NCI-H748 treated with DMSO at 0.1 percent for 48 hours (cell line): ENCODE measurements around the gene C19orf53.
"Not testable (repeated sequence)": the region's sequence is repeated elsewhere in the genome, so short reads cannot be mapped to it uniquely, and the experiment has no call there.

Experiments used
- DNase-seq: peaks from one replicate; lab custom pipeline; 2025; lab: John Stamatoyannopoulos, UW

Gene C19orf53

DNA sequence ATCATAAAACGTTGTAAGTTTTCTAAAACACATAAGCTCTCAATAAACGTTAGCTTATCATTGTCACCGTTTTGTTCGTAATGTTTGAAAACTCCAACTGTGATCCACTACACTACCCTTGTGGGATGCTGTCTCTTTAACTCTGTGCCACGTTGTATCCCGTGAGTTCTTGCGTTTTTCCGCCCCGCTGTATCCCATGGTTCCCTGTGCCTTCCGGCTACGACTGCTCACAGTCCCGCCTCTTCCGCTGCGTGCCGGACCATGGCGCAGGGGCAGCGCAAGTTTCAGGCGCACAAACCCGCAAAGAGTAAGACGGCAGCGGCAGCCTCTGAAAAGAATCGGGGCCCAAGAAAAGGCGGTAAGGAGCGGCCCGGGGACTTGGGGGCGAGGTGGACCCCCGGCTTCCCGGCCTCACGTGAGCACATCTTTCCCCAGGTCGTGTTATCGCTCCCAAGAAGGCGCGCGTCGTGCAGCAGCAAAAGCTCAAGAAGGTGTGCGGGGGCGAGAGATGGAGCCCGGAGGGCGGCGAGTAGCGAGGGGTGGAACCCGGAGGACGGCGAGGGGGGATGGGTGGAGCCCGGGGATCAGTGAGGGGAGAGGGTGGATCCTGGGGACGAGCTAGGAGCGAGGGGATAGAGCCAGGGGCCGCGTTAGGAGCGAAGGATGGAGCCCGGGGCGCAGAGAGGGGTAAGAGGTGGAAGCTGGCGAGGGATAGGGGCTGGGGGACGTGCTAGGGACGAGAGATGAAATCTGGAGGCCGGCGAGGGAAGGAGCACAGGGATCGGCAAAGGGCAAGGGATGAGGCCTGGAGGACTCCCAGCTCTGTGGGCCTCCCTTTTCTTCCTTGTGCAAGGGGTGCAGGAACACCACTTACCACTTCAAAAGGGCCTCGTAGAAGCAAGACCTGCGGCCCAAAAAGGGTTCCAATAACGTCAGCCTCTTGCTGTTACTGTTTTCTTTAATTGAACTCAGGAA, at the start of gene C19orf53:
TSS of gene C19orf53 (plus strand) at position 240 of the 975 bp plus-strand sequence. CDS start at position 262, 22 bp downstream.
- peak; percentile 68 for DNase-seq

DNA sequence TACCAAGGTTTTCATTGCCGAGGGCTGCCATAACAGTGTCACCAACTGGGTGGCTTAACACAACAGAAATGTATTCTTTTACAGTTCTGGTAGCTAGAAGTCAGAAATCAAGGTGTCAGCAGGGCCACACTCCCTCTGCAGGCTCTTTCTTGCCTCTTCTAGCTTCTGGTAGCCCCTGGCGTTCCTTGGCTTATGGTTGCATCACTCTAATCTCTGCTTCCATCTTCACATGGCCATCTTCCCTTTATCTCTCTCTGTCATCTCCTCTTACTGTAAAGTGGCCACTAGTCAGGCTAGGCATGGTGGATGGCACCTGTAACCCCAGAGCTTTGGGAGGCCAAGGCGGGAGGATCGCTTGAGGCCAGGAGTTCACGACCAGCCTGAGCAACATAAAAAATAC, 47.9 kb upstream of the C19orf53 start:
- DNase-seq, result no peak

DNA sequence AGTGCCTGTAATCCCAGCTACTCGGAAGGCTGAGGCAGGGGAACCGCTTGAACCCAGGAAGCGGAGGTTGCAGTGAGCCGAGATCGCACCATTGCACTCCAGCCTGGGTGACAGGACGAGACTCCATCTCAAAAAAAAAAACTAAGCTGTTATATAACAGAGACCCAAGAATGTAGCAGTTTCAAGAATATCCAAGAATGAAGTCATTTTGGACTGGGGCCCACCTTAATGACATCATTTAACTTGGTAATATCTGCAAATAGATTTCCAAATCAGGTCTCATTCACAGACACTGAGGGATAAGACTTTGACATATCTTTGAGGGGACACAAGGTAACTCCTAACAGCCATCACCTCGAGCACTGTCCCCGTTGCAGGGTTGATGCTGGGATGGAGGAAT, 46.5 kb upstream of the C19orf53 start:
- no peak for DNase-seq

DNA sequence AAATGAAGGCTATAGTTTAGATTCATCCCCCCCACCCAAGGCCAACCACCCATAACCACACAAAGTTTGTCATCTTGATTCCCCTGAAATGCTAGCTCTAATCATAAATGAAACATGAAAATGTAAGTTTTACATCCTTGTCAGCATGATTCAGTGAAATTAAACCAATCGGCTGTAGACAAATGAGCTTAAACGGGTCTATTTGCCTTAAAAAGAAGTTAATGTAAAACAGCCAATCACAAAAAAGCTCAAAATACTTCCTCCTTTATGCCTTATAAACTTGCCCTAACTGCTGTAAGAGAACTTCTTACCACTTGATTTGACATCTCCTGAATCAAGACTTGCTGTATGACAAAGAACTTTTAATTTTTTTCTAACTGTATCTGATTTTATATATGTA, 44.4 kb upstream of the C19orf53 start:
- no peak for DNase-seq

DNA sequence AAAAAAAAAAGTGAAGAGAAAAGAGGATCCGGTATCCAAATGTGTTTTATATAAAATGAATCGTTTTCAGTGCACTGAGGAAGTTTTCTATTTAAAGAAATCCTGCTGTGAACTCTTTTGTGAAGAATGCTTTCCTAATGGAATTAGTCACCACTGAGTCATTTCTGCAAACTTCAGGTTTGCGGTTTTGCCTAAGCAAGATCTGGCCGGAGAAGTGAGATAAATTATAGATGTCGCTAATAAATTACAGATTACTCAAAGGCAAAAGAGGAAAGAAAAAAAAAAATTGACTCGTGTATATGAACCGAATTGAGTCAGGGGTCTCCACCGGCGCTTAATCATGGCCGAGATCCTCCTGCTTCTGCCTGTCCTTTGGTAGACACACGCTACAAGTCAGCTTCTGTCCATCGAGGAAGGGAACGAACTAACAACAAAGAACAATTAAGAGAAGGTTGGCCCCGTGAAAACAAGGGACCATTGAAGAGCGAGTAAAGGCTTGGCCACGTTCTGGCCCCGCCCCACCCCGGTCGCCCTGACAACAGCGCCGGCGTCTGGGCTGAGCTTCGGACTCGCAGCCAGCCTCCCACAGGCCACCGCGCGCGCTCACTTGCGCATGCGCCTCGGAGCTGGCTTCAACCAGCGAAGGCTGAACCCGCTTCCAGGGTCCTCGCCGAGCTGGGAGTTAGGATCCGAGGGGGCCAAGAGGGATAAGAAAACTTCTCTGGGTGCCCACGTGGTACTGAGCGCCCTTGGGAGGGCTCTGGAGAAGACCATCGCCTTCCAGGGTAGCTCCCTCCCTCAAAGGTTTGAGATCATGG, 42.9 kb upstream of the C19orf53 start:
- DNase-seq, result peak; percentile 85

DNA sequence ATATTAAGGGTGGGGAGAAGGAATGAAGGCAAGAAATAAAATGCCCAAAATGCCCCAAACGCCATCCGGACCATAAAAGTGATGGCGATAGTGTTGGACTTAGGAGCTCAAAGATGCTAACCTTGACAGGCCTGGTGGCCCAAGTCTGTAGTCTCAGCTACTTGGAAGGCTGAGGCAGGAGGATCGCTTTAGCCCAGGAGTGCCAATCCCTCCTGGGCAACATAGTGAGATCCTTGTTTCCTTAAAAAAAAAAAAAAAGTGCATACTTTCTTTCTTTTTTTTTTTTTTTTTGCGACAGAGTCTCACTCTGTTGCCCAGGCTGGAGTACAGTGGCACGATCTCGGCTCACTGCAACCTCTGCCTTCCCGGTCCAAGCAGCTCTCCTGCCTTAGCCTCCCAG, 41.9 kb upstream of the C19orf53 start:
- DNase-seq, result no peak

DNA sequence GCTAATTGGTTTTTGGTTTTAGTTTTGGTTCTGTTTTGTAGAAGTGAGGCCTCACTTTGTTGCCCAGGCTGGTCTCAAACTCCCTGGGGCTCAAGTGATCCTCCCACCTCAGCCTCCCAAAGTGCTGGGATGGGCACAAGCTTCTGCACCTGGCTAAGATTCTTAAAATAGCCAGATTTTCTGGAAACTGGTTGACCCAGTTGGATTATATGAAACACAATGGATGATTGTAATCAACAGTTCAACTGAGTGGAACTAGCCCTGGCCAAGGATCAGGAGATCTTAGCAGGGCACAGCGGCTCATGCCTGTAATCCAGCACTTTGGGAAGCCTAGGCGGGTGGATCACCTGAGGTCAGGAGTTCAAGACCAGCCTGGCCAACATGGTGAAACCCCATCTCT, 39.5 kb upstream of the C19orf53 start:
- DNase-seq, result no peak

DNA sequence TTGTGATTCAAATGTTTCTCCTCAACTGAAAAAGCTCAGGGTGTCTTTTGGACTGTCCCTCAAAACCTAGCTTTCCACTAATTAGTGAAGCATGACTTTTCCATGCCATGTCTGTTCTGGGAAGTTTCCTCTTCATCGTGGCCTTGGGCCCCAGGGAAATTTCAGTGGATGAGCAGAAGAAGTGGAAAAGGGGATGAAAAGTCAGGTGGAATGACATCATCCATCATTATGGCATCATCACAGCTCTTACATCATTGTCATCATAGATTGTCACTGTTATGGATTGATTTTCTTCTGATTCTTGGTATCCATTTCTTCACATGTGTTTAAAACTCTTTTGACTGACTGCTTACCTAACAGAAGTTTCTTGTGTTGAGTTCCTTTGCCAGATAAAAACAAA, 36.2 kb upstream of the C19orf53 start:
- DNase-seq, result no peak

DNA sequence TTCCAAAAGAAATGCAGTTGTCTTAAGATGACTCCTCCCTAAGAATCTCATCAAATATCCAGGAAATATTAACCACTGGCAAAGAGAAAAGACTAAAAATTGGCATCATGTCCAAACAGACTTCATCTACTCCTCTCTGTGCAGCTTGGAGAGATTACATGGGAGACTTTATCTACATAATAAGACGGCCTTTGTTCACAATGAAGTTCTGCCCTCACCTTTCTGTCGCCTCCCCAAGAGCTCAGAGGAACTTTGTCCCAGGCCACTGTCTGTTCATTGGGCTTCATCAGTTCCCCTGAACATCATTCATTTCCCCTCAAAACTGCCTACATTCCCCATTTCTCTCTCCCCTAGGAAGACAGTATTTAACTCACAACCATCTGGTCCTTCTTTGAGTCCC, 32.4 kb upstream of the C19orf53 start:
- no peak for DNase-seq

DNA sequence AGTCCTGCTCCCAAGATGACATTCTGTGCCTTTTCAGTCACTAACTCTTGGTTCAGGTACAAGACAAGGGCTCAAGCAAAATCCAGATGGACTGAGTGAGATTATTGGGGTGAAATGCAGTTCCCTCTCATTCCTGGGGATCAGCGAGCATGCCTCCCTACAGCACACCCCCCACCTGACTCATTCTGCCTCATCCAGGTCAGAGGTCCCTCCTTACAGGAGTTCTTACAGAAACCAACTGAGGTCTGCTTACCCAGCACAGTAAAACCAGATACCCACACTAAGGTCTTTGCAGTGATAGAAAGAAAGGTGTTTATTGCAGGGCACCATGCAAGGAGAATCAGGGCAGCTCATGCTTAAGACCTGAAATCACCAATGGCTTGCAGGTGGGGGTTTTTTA, 31.5 kb upstream of the C19orf53 start:
- DNase-seq, result no peak

DNA sequence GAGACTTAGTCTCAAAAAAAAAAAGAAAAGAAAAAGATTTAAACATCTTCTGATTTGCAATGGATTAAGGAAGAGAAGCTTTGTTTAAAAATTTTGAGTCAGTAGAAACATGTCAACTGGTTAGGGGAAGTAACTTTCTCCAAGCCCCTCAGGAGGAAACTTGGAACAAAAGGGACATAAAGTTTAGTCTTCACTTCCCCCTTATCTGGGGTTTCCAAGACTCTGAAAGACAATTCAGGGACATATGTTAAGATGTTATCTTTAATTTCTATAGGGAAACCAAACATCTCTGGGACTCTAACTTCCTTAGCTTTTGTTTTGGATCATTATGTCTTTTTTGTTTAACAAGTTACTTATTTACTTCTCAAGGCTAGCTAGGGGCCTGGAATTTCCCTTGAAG, 30.1 kb upstream of the C19orf53 start:
- no peak for DNase-seq

DNA sequence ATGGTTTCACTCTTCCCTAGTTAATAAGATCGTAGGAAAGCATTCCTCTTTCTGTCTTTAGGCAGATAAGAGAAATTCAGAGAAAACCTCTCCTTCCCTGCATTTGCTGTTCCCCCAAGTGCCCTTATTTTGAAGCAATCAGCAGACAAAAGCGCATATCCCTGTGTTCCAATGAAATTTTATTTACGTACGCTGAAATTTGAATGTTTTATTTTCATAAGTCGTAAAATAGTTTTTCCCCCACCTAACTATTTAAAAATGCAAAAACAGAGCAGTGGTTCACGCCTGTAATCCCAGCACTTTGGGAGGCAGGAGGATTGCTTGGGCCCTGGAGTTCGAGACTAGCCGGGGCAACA, 27.2 kb upstream of the C19orf53 start:
- DNase-seq, result no peak

DNA sequence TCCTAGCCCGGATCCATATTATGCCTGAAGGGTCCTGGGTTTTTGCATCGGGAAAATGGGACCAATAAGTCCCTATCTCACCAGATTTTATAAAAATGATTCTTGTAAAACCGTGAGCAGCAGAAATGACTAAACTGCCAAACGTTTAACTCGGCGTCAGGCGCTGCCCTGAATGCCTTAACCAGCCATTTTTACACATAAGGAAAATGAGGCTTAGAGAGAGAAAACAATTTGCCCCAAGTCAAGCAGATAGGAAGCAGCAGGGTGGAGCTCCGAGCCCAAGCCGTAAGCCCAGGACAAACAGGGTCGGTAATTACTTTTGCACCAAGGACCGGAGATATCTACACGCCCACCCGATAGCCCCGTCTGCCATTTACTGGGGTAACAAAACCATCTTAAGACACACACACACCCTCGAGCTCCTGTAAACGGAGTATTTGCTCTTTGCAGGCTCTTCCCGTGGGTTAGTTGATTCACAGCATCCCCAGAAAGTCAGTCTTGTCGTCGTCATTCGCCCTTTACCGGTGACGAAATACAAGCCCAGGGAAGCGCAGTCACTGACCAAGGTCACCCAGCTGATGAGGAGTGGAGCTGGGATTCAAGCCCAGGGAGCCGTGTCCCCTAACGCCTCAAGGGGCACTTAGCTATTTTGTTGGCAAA, 26.0 kb upstream of the C19orf53 start:
- peak; percentile 2 for DNase-seq

DNA sequence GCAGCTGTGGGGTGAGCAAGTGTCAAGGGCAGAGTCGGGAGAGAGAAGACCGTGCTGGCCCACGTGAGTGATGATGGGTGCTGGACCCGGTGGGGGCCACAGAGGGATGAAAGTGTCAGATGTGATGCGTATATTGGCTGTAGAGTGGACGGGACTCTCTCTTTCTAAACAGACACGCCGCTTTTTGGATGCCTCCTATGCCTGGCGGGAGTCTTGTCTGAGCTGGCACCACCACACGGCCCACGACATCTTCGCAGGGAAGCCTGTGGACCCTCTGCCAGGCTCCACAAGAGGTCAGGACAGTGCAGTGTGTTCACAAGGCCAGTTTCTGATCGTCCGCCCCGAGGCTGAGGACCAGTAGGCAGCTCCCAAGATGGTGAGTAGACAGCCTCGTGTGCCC, 22.8 kb upstream of the C19orf53 start:
- DNase-seq, result no peak

DNA sequence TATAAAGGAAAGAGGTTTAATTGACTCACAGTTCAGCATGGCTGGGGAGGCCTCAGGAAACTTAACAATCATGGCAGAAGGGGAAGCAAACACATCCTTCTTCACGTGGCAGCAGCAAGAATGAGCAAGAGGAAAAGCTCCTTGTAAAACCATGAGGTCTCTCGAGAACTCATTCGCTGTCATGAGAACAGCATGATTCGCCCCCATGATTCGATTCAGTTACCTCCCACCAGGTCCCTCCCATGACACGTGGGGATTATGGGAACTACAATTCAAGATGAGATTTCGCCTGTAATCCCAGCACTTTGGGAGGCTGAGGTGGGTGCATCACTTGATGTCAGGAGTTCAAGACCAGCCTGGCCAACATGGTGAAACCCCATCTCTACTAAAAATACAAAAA, 20.6 kb upstream of the C19orf53 start:
- not testable (repeated sequence) for DNase-seq

DNA sequence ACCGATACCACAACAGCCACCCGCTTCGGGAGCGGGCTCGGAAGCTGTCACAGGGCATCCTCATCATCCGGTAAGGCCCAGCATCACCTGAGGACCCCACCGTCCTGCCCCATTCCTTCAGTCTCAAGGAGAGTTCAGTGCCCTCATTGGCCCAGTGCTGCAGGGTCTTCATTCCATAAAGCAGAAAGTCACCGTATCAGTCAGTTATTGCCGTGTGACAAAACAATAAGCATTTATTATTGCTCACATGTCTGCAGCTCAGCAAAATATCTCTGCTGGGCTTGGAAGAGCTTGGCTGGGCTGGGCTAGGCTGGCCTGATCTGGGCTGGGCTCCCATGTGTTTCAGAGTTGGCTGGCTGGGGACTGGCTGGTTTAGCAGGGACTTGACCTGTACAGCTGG, 18.0 kb upstream of the C19orf53 start:
- DNase-seq, result no peak

DNA sequence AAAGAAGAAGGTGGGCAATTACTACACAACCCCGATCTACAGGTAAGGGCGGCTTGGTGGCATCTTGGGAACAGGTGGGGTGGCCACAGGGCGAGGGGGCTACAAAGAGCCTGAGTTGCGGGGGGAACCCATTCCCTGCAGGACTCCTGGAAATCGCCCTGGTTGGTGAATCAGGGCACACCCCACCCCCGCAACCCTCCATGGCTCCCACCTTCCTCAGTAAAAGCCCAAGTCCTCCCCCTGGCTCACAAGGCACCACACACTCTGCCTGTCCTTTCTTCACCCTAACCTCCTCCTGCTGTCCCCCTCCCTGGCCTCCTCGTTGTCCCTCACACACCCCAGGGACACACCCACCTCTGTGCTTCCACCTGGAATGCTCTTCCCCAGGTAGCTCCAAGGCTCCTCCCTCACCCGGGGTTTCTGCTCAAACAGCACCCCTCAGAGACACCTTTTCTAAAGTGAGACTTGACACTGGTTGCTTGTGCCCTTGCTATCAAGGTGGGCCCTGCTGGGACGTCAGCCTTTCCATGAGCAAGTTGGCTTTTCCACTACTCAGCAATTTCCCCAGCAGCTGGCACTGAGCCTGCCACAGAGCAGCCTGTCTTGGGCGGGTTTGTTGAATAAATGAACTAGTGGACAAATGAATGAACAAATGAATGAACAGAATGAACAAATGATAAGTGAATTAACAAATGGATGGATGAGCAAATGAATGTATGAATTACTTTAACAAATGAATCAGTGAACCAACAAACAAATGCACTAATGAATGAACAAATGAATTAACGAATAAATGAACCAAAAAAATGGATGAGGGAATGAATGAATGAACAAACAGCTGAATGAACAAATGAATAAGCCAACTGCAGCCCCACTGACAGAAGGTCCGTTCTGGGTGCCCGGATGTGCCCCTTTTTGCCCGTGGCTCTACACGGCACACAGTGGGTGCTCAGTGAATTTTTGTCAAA, 16.2 kb upstream of the C19orf53 start:
- no peak for DNase-seq

DNA sequence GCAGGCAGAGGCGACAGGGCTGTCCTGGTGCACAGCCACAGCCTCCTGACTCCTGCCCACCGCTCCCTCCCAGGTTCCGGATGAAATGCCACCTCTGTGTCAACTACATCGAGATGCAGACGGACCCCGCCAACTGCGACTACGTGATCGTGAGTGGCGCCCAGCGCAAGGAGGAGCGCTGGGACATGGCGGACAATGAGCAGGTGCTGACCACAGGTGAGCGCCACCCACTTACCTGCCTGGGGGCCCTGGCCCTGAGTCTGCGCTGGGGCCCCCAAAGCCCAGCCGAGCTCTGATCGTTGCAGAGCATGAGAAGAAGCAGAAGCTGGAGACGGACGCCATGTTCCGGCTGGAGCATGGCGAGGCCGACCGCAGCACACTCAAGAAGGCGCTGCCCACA, 15.5 kb upstream of the C19orf53 start:
- DNase-seq, result no peak

DNA sequence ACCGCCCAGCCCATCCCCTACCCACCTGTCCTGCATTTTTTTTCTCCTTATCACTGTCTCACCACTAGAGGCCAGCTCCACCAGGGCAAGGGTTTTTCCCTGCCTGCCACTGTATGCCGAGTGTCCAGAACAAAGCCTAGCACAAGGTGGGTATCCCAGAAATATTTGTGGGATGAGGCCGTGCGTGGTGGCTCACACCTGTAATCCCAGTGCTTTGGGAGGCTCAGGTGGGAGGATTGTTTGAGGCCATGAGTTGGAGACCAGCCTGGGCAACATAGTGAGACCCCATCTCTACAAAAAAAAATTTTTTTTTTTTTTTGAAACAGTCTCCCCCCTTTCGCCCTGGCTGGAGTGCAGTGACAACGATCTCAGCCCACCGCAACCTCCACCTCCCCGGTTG, 12.8 kb upstream of the C19orf53 start:
- DNase-seq, result no peak

DNA sequence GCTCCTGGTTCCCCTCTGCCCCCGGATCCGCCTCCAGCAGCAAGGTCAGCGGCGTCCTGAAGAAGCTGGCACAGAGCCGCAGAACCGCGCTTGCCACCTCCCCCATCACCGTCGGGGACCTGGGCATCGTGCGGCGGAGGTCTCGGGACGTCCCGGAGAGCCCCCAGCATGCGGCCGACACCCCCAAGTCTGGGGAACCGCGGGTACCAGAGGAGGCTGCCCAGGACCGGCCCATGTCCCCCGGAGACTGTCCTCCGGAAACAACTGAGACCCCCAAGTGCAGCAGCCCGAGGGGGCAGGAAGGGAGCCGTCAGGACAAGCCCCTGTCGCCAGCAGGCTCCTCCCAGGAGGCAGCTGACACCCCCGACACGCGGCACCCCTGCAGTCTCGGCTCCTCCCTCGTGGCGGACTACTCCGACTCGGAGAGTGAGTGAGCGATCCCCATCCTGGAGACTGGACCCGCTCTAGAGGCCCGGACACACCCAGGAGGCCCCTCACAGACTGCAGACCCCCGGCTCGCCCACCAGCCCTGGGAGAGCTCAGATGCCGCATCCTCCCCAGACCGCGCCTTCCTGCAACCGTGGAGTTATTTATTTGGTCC, 11.5 kb upstream of the C19orf53 start:
- DNase-seq, result no peak

DNA sequence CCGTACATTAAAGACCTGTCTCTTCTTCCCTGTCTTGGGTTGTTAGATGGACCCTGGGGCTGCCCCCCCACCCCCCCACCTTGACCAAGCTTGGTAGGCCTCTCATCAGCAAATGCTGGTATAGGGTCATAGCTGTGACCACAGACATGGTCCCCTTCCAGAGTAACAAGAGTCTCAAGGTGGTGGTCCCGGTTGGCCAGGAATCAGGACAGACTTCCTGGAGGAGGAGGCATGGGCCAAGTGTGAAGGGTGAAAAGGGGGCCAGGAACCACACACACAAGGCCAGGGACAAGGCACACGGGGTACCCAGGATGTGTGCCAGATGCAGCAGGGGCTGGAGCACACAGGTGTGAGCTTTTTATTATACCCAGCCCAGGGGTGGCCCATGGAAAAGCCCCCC, 11.0 kb upstream of the C19orf53 start:
- no peak for DNase-seq
